ENCODE measurements around the gene LRRIQ1.

DNA sequence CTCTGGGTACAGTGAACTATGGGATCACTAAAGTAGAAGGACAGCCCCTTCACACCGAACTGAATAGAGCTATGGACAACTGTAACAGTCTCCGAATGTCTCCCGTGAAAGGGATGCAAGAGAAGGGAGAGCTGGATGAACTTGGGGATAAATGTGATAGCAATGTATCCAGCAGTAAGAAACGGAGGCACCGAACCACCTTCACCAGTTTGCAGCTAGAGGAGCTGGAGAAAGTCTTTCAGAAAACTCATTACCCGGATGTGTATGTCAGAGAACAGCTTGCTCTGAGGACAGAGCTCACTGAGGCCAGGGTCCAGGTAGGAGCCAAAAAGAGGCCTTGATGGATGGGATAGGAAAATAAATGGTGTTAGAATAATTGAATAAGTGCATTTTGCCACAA lies 247.4 kb downstream of the LRRIQ1 start:
- TF ChIP-seq CTCF (IDR thresholded peaks at IDR 0.05) = no peak
- TF ChIP-seq POLR2A (IDR thresholded peaks at IDR 0.05) = no peak
- TF ChIP-seq EP300 (IDR thresholded peaks at IDR 0.05) = no peak
